ENCODE results near the gene SCNN1B. TPM values are rescaled to one million over a fixed set of nuclear protein-coding genes. Genes with fewer than 3 reads are reported as not detected.
"Not testable (repeated sequence)": the region's sequence is repeated elsewhere in the genome, so short reads cannot be mapped to it uniquely, and the experiment has no call there.

Gene SCNN1B
- total RNA-seq (2014; rRNA removed; shearing (Covaris generic)) = not detected in 2 replicates

GRCh38 chr16:23302045-23302956, at the start of gene SCNN1B:
SCNN1B (plus strand) TSS chr16:23302302; CDS start chr16:23348600, 46,298 bp downstream.
- in situ Hi-C loops (cut with HindIII; ENCODE audit: low sequenced_read_pairs) = no loop called here
- peak; percentile 34 for DNase-seq (ENCODE audit: low spot score)

DNA sequence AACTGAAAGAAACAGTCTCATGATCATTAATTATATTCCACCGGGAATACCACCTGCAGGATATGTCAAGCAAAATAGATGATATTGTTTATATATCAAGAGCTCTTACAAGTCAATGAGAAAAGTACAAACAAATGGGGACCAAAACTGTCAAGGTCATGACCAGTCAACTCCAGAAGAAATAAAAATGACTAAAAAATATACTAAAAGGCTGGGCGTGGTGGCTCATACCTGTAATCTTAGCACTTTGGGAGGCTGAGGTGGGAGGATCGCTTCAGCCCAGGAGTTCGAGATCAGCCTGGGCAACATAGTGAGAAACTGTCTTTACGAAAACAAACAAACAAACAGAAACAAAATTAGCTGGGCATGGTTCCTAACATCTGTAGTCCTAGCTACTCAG, 49.8 kb upstream of the SCNN1B start:
- no peak for DNase-seq (ENCODE audit: low spot score)
- in situ Hi-C loops (cut with HindIII; ENCODE audit: low sequenced_read_pairs) = no loop called here

- in situ Hi-C loops (cut with HindIII; ENCODE audit: low sequenced_read_pairs); DNase-seq (ENCODE audit: low spot score): not testable (repeated sequence)
Observed at GRCh38 chr16:23253650-23254049, 48.5 kb upstream of the SCNN1B start.

- no peak for DNase-seq (ENCODE audit: low spot score)
- in situ Hi-C loops (cut with HindIII; ENCODE audit: low sequenced_read_pairs) = no loop called here
Observed at GRCh38 chr16:23254338-23254737, 47.8 kb upstream of the SCNN1B start.

DNA sequence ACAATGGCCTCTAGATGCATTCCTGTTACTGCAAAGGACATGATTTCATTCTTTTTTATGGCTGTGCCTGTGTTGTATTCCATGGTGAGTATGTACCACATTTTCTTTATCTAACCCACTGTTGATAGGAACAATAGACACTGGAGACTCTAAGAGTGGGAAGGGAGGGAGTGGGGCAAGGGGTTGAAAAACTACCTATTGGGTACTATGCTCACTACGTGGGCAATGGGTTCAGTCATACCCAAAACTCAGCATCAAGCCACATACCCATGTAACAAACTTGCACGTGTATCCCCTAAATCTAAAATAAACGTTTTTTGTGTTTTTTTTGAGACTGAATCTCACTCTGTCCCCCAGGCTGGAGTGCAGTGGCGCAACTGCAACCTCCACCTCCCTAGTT, 47.1 kb upstream of the SCNN1B start:
- no peak for DNase-seq (ENCODE audit: low spot score)
- in situ Hi-C loops (cut with HindIII; ENCODE audit: low sequenced_read_pairs) = no loop called here

DNA sequence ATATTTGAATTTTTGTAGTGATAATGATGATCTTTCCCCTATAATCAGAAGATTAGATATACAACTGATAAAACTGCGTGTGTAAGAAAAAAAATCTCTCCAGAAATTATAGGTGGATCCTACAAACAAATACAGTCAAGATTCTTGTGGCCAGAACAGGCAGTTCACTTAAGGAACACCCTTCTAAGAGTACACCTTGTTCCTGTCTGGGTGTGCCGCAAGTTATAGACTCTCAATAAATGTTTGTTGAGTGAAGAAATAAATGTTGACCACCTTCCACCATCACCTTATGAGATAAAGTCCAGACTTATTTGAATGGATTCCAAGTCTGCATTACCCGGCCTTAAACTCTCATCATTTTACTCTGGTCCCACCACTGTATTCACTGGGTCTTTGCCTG, 45.7 kb upstream of the SCNN1B start:
- in situ Hi-C loops (cut with HindIII; ENCODE audit: low sequenced_read_pairs) = no loop called here
- no peak for DNase-seq (ENCODE audit: low spot score)

GRCh38 chr16:23257682-23258081, 44.4 kb upstream of the SCNN1B start:
- in situ Hi-C loops (cut with HindIII; ENCODE audit: low sequenced_read_pairs) = no loop called here
- no peak for DNase-seq (ENCODE audit: low spot score)

DNA sequence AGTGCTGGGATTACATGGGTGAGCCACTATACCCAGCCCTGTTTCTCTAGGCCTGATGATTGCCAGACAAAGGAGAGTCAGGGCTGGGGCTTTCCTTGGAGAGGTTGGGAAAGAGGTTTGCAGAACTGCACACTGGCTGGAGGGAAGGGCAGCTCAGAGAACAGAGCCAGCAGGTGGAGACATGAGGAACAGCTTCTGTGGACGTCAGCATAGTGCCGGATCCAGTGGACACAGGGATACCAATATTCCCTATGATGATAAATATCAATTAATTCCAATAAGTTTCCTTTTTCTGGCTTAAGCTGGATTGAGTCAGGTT, 43.2 kb upstream of the SCNN1B start:
- in situ Hi-C loops (cut with HindIII; ENCODE audit: low sequenced_read_pairs) = no loop called here
- DNase-seq (ENCODE audit: low spot score) = no peak

DNA sequence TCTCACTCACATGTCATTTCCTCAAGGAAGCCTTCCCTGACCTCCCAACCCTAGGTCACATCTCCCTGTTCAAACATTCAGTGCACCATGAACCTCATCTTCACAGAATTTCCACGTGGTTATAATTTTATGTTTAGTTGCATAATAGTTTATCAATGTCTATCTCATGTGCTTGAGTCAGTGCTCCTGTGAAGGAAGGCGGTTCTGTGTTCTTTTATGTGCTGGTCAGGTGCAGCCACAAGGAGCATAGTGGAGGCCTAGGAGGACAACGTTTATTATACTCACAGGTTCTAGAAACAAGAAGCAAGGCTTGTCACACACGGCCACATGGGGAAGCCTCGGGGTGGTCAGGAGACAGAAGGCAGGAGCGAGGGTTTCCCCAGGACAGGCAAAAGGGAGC, 34.5 kb upstream of the SCNN1B start:
- in situ Hi-C loops (cut with HindIII; ENCODE audit: low sequenced_read_pairs) = no loop called here

GRCh38 chr16:23268561-23268960, 33.5 kb upstream of the SCNN1B start:
- DNase-seq (ENCODE audit: low spot score) = no peak
- in situ Hi-C loops (cut with HindIII; ENCODE audit: low sequenced_read_pairs) = no loop called here

More for the DNA sequence above, 34.5 kb upstream of the SCNN1B start:
- no peak for DNase-seq (ENCODE audit: low spot score)

DNA sequence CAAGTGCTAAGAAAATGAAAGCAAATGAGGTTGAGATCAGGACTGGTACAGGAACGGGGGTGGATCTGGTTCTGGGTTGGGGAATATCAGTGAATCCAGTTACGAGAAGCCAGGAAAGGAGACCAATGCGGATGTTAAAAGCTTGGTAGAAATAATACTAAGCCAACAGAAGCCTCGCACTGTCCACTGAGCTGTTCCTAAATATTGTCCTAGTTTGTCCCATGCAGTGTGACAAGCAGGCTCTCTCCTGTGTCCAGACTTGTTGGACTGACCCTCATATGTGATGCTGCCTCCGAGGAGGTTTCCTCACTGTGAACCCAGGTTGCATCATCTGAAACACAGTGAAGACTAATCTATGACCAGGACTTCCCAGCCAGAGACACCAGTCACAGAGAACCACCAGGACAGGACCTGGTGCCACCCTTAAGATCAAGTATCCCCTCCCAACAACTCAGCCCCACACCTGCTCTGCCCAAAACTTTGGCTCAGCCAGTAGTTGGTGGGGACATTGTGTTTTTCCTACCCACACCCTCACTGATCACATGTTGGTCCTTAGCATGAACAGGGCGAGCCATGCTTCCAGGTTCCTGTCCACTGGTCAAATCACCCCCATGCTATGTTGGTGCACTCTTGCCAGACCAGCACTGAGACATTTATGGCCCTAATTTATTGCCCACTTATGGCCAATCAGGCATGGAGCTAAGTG, 32.7 kb upstream of the SCNN1B start:
- in situ Hi-C loops (cut with HindIII; ENCODE audit: low sequenced_read_pairs) = no loop called here
- DNase-seq (ENCODE audit: low spot score) = no peak

- DNase-seq (ENCODE audit: low spot score) = no peak
- in situ Hi-C loops (cut with HindIII; ENCODE audit: low sequenced_read_pairs) = no loop called here
Observed at GRCh38 chr16:23270654-23271053, 31.4 kb upstream of the SCNN1B start.

- no peak for DNase-seq (ENCODE audit: low spot score)
Observed at GRCh38 chr16:23274968-23275367, 27.1 kb upstream of the SCNN1B start.

DNA sequence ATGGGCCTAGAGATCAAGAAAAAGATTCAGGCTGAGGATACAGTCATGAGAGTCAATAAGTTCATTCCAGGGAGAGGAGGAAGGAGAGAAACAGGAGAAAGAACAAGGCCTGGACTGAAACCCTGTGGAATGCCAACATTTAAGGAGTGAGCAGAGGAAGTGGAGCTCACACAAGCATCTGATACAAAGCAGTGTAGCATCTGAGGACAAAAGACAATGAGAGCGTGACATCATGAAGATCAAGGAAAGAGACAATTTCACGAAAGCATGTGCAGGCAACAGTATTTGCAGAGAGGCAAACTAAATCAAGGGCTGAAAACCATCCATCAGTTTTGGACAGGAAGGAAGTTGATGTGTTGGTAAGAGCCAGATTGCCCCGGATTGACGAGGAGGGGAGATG, 25.3 kb upstream of the SCNN1B start:
- DNase-seq (ENCODE audit: low spot score) = no peak
- in situ Hi-C loops (cut with HindIII; ENCODE audit: low sequenced_read_pairs) = no loop called here

More at GRCh38 chr16:23274968-23275367, 27.1 kb upstream of the SCNN1B start:
- in situ Hi-C loops (cut with HindIII; ENCODE audit: low sequenced_read_pairs) = no loop called here

DNA sequence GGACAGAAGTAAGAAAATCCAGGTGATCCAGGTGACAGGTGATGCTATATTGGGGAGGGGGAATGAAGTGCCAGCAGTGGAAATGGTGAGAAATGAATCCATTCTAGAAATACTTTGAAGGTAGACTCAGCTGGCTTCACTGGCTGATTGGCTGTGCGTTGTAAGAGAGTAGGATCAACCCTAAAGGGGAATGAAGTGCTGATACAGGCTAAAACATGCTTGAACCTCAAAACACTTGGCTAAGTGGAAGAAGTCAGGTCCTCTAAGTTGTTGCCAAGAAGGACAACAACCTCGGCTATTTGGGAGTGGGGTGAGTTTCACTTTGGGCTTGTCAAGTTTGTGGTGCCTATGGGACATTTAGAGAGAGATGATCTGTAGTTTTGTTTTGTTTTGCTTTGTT, 24.1 kb upstream of the SCNN1B start:
- DNase-seq (ENCODE audit: low spot score) = no peak
- in situ Hi-C loops (cut with HindIII; ENCODE audit: low sequenced_read_pairs) = no loop called here

GRCh38 chr16:23279721-23280153, 22.4 kb upstream of the SCNN1B start:
- peak; percentile 42 for DNase-seq (ENCODE audit: low spot score)
- in situ Hi-C loops (cut with HindIII; ENCODE audit: low sequenced_read_pairs) = no loop called here

DNA sequence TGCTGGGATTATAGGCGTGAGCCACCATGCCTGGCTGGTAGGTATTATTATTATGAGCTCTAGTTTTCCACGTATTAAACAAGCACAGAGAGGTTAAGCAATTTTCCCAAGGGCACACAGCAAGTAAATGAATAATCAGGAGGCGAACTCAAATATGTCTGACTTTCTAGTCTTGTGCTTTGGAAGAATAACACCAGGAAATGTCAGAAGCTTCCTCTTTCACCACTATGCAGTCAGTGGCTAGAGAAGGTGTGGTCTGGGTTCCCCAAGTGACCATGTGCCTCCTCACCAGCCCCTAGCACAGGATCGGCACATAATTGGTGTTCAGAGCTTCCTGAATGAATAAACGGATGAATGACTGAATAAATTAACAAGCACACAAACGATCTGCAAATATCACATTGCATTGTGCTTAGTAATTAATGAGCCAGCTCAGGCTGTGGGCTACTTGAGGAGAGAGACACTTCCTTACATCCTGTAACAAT, 21.6 kb upstream of the SCNN1B start:
- no peak for DNase-seq (ENCODE audit: low spot score)

DNA sequence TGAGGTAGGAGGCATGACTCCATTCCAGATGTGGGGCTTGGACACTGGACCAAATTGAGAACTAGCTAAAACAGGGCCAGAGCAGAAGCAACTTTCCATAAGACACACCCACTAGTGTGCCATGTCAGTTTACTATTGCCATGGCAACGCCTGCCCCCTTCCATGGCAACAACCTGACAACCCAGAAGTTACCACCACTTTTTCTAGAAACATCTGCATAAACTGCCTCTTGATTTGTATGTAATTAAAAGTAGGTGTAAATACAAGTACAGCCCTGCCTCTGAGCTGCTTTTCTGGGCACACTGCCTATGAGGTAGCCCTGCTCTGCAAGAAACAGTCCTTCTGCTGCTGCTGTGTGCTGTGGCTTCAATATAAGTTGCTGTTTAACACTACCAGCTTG, 19.5 kb upstream of the SCNN1B start:
- no peak for DNase-seq (ENCODE audit: low spot score)
- in situ Hi-C loops (cut with HindIII; ENCODE audit: low sequenced_read_pairs) = no loop called here

More for the DNA sequence above, 21.6 kb upstream of the SCNN1B start:
- in situ Hi-C loops (cut with HindIII; ENCODE audit: low sequenced_read_pairs) = no loop called here

- in situ Hi-C loops (cut with HindIII; ENCODE audit: low sequenced_read_pairs) = no loop called here
Observed at GRCh38 chr16:23283571-23283970, 18.5 kb upstream of the SCNN1B start.

GRCh38 chr16:23284584-23284983, 17.5 kb upstream of the SCNN1B start:
- in situ Hi-C loops (cut with HindIII; ENCODE audit: low sequenced_read_pairs) = no loop called here
- DNase-seq (ENCODE audit: low spot score) = no peak

More at GRCh38 chr16:23283571-23283970, 18.5 kb upstream of the SCNN1B start:
- no peak for DNase-seq (ENCODE audit: low spot score)
